NCI-H82 (cell line): ENCODE measurements around the gene PIK3C2G.
A peak's percentile ranks its signal among the peaks of the same experiment; 100 is the strongest.

Experiments used
- DNase-seq: peaks from one replicate; lab custom pipeline; 2025; lab: John Stamatoyannopoulos, UW

Gene PIK3C2G

GRCh38 chr12:18345021-18345735 is 83.9 kb downstream of the PIK3C2G start:
- no peak for DNase-seq

- DNase-seq = no peak
Observed at GRCh38 chr12:18352312-18352711, 91.0 kb downstream of the PIK3C2G start.

GRCh38 chr12:18355429-18355828 is 94.1 kb downstream of the PIK3C2G start:
- no peak for DNase-seq

- DNase-seq = peak; percentile 10
Observed at GRCh38 chr12:18358077-18358476, 96.8 kb downstream of the PIK3C2G start.

GRCh38 chr12:18358930-18359329 is 97.6 kb downstream of the PIK3C2G start:
- no peak for DNase-seq

GRCh38 chr12:18361433-18361832 is 100.1 kb downstream of the PIK3C2G start:
- DNase-seq = no peak

GRCh38 chr12:18363321-18363720 is 102.0 kb downstream of the PIK3C2G start:
- no peak for DNase-seq

- peak; percentile 75 for DNase-seq
Observed at GRCh38 chr12:18368594-18368993, 107.3 kb downstream of the PIK3C2G start.

- DNase-seq = no peak
Observed at GRCh38 chr12:18373181-18373580, 111.9 kb downstream of the PIK3C2G start.

GRCh38 chr12:18375131-18375530 is 113.8 kb downstream of the PIK3C2G start:
- DNase-seq = no peak

- no peak for DNase-seq
Observed at GRCh38 chr12:18375583-18375982, 114.3 kb downstream of the PIK3C2G start.

GRCh38 chr12:18382236-18382885 is 121.0 kb downstream of the PIK3C2G start:
- DNase-seq = no peak

- DNase-seq = no peak
Observed at GRCh38 chr12:18383203-18383602, 121.9 kb downstream of the PIK3C2G start.

- no peak for DNase-seq
Observed at GRCh38 chr12:18387706-18388105, 126.4 kb downstream of the PIK3C2G start.

- no peak for DNase-seq
Observed at GRCh38 chr12:18389820-18390219, 128.5 kb downstream of the PIK3C2G start.

GRCh38 chr12:18391151-18391550 is 129.8 kb downstream of the PIK3C2G start:
- DNase-seq = no peak

- DNase-seq = no peak
Observed at GRCh38 chr12:18394742-18395141, 133.4 kb downstream of the PIK3C2G start.

GRCh38 chr12:18400186-18400585 is 138.9 kb downstream of the PIK3C2G start:
- DNase-seq = no peak

GRCh38 chr12:18402872-18403611 is 141.7 kb downstream of the PIK3C2G start:
- no peak for DNase-seq

- no peak for DNase-seq
Observed at GRCh38 chr12:18411453-18411852, 150.1 kb downstream of the PIK3C2G start.

GRCh38 chr12:18414671-18415070 is 153.4 kb downstream of the PIK3C2G start:
- DNase-seq = no peak

- no peak for DNase-seq
Observed at GRCh38 chr12:18415227-18415626, 153.9 kb downstream of the PIK3C2G start.

- no peak for DNase-seq
Observed at GRCh38 chr12:18416412-18416811, 155.1 kb downstream of the PIK3C2G start.
